AG04450 (cell line): Measurements from ENCODE around the gene FOXA3. TPM values are rescaled to one million over a fixed set of nuclear protein-coding genes. Genes with fewer than 3 reads are reported as not detected.
"Not testable (repeated sequence)": the region's sequence is repeated elsewhere in the genome, so short reads cannot be mapped to it uniquely, and the experiment has no call there.

Experiments used
- CTCF ChIA-PET: fragments of 300-600, 350-600 bp; formaldehyde crosslinking; extraction: SDS; loops from one replicate; lab custom pipeline; 2022; ENCODE audit warnings: antibody characterized with exemption, inconsistent platforms; lab: Charles Lee
- POLR2A ChIA-PET: fragments of 350-600 bp; formaldehyde crosslinking; extraction: SDS; loops from one replicate; lab custom pipeline; 2021; ENCODE audit warnings: antibody characterized with exemption, inconsistent platforms; lab: Yijun Ruan, JAX
- DNase-seq: peaks from one replicate; pipeline ENCODE4 v3.0.0-alpha.2; 2011; ENCODE audit warnings: low read depth, low spot score
- H3K27ac ChIP-seq: one replicate; pipeline ENCODE4 v1.5.1; 2012; ENCODE audit warnings: low read depth, low read length, control low read depth
- H3K27me3 ChIP-seq: one replicate; pipeline ENCODE4 v1.6.0; 2012; ENCODE audit warnings: low read length; ENCODE audit not compliant: control insufficient read depth, insufficient read depth
- H3K4me3 ChIP-seq: 2 replicates; pipeline ENCODE4 v1.5.1; 2011; ENCODE audit warnings: mild to moderate bottlenecking, low read depth, low read length, control low read depth
- H3K9me3 ChIP-seq: 2 replicates; pipeline ENCODE4 v1.5.1; 2012; ENCODE audit warnings: low read length; ENCODE audit not compliant: control insufficient read depth, insufficient read depth
- CTCF ChIP-seq: IDR thresholded peaks from 2 replicates; pipeline ENCODE4 v1.5.1; 2011; ENCODE audit warnings: low read depth, low read length, control low read depth, inconsistent platforms
- polyA plus RNA-seq: library from polyadenylated mRNA; depleted of rRNA; stranded (reverse); fragments of >200 nt; gene quantifications from 2 replicates; pipeline ENCODE4 v1.2.3, GENCODE V29; 2011

Gene FOXA3
- polyA plus RNA-seq, 1 experiment = not detected

GRCh38 chr19:45863335-45863839 is 739 bp upstream of the FOXA3 start:
- peaks cover 4% of the 10 kb centered on the region; the same call in 1 of the 2 replicates for H3K9me3 ChIP-seq
- peaks cover 38% of the 10 kb centered on the region for H3K27me3 ChIP-seq
- DNase-seq = no peak
- CTCF ChIA-PET = interaction anchor here (1.2 to 4.2 kb wide), 6 partner anchors 13 to 214 kb away, joined by 4 to 22 read pairs (median 7); no protein-coding TSS in a partner anchor
- POLR2A ChIA-PET = interaction anchor here (0.6 to 1.3 kb wide), 13 partner anchors 10 to 147 kb away, joined by 3 to 8 read pairs (median 4); partner anchors contain the start of genes CCDC61, DMPK, IRF2BP1 and MYPOP
- H3K27ac ChIP-seq = no peak overlapping the region
- peak overlapping the region; percentile 50 for H3K4me3 ChIP-seq
- no peak for TF ChIP-seq CTCF

- Histone ChIP-seq H3K27ac (no peak overlapping the region), H3K4me3 (no peak overlapping the region), H3K27me3 (peaks cover 41% of the 10 kb centered on the region), H3K9me3 (peaks cover 4% of the 10 kb centered on the region; the same call in 1 of the 2 replicates)
- TF ChIP-seq CTCF = no peak
- POLR2A ChIA-PET = no interaction called here
- CTCF ChIA-PET = interaction anchor here (0.6 to 4.2 kb wide), 6 partner anchors 12 to 20 kb away, joined by 4 to 22 read pairs (median 7); no protein-coding TSS in a partner anchor
- DNase-seq = no peak
These were observed 530 bp downstream of the FOXA3 start for GRCh38 chr19:45864629-45865082.

GRCh38 chr19:45865269-45865948 is 1.3 kb downstream of the FOXA3 start:
- Histone ChIP-seq H3K27me3 (peaks cover 41% of the 10 kb centered on the region), H3K9me3 (peaks cover 4% of the 10 kb centered on the region; the same call in 1 of the 2 replicates), H3K27ac (no peak overlapping the region), H3K4me3 (no peak overlapping the region)
- ChIA-PET CTCF (interaction anchor here (4.2 kb wide), 1 partner anchor 17 kb away, joined by 22 read pairs; no protein-coding TSS in a partner anchor), POLR2A (no interaction called here)
- TF ChIP-seq CTCF = no peak
- no peak for DNase-seq

- DNase-seq = no peak
- H3K27me3 ChIP-seq = peaks cover 41% of the 10 kb centered on the region
- no peak overlapping the region for H3K27ac ChIP-seq
- ChIA-PET POLR2A (no interaction called here), CTCF (interaction anchor here (4.2 kb wide), 1 partner anchor 16 kb away, joined by 22 read pairs; no protein-coding TSS in a partner anchor)
- TF ChIP-seq CTCF = no peak
- no peak overlapping the region for H3K4me3 ChIP-seq
- peaks cover 4% of the 10 kb centered on the region; the same call in 1 of the 2 replicates for H3K9me3 ChIP-seq
These were observed 2.5 kb downstream of the FOXA3 start for GRCh38 chr19:45866400-45867176.

- DNase-seq, H3K4me3 ChIP-seq, CTCF ChIA-PET, H3K9me3 ChIP-seq, POLR2A ChIA-PET, H3K27ac ChIP-seq: not testable (repeated sequence)
- peaks cover 41% of the 10 kb centered on the region for H3K27me3 ChIP-seq
These were observed 3.1 kb downstream of the FOXA3 start for GRCh38 chr19:45867241-45867640.
